Stimulated activated CD4-positive, alpha-beta T cell treated with anti-CD3 and anti-CD28 coated beads, Interleukin-12 subunit alpha, Interleukin-12 subunit beta, amount 100 ng/mL, for 24 hours (primary cell): Measurements from ENCODE around the gene UST.
"Not testable (repeated sequence)": the region's sequence is repeated elsewhere in the genome, so short reads cannot be mapped to it uniquely, and the experiment has no call there.

Source experiments
- DNase-seq, 2 experiments: peaks; one replicate each; pipeline ENCODE4 v3.0.0-alpha.2; 2020; ENCODE audit warnings: low read depth in 2 of 2

The UST gene

GRCh38 chr6:148836751-148837150 is 89.9 kb downstream of the UST start:
- no peak for DNase-seq

- no peak for DNase-seq
Measured at GRCh38 chr6:148837941-148838340, 91.1 kb downstream of the UST start.

GRCh38 chr6:148839044-148839443 is 92.2 kb downstream of the UST start:
- no peak for DNase-seq

- DNase-seq: no peak
Measured at GRCh38 chr6:148840256-148840655, 93.4 kb downstream of the UST start.

- no peak for DNase-seq
Measured at GRCh38 chr6:148842296-148843019, 95.6 kb downstream of the UST start.

GRCh38 chr6:148845464-148845863 is 98.6 kb downstream of the UST start:
- DNase-seq: no peak

- DNase-seq: no peak
Measured at GRCh38 chr6:148846778-148847761, 100.2 kb downstream of the UST start.

GRCh38 chr6:148848915-148849314 is 102.1 kb downstream of the UST start:
- no peak for DNase-seq

GRCh38 chr6:148849449-148849848 is 102.6 kb downstream of the UST start:
- DNase-seq: not testable (repeated sequence)

- DNase-seq: no peak
Measured at GRCh38 chr6:148850964-148851363, 104.1 kb downstream of the UST start.

GRCh38 chr6:148851683-148852556 is 105.1 kb downstream of the UST start:
- no peak for DNase-seq

- no peak for DNase-seq
Measured at GRCh38 chr6:148852688-148853087, 105.9 kb downstream of the UST start.

- not testable (repeated sequence) for DNase-seq
Measured at GRCh38 chr6:148853113-148853512, 106.3 kb downstream of the UST start.

- DNase-seq: no peak
Measured at GRCh38 chr6:148854096-148854495, 107.3 kb downstream of the UST start.

- DNase-seq: no peak
Measured at GRCh38 chr6:148854992-148855391, 108.2 kb downstream of the UST start.

GRCh38 chr6:148855744-148856143 is 108.9 kb downstream of the UST start:
- no peak for DNase-seq

- DNase-seq: no peak
Measured at GRCh38 chr6:148857798-148858390, 111.1 kb downstream of the UST start.

- not testable (repeated sequence) for DNase-seq
Measured at GRCh38 chr6:148864132-148864531, 117.3 kb downstream of the UST start.

- no peak for DNase-seq
Measured at GRCh38 chr6:148864941-148865340, 118.1 kb downstream of the UST start.

GRCh38 chr6:148866657-148867268 is 119.9 kb downstream of the UST start:
- DNase-seq: no peak

GRCh38 chr6:148867862-148868261 is 121.0 kb downstream of the UST start:
- DNase-seq: no peak
